Gastrocnemius medialis (tissue), 4 donors: ENCODE measurements around the gene RPP30. TPM values are rescaled to one million over a fixed set of nuclear protein-coding genes. Genes with fewer than 3 reads are reported as not detected.
A peak's percentile ranks its signal among the peaks of the same experiment; 100 is the strongest.

Experiments
- ATAC-seq, 2 donors: fragments of 150-250 bp; one replicate each; pipeline ENCODE4 v1.9.1; 2016
- DNase-seq, 2 donors: peaks; one replicate each; pipeline ENCODE4 v3.0.0-alpha.2; 2019
- H3K27ac ChIP-seq, 4 donors: fragments of 200-600 bp; sonication (generic); 1 replicate in 1 of 4; 2 replicates in 3 of 4; pipeline ENCODE4 v1.5.1; 2016 to 2018; ENCODE audit warnings: mild to moderate bottlenecking in 2 of 4, moderate library complexity in 1 of 4
- H3K27me3 ChIP-seq, 3 donors: fragments of 200-600 bp; sonication (generic) in 2 of 3; 1 replicate in 1 of 3; 2 replicates in 2 of 3; pipeline versions ENCODE4 v1.5.1 to v1.6.0; 2016 to 2019; ENCODE audit warnings: mild to moderate bottlenecking in 1 of 3, moderate library complexity in 1 of 3
- H3K36me3 ChIP-seq, 2 donors: fragments of 200-600 bp; sonication (generic) in 1 of 2; one replicate each; pipeline ENCODE4 v1.5.1; 2017 to 2018
- H3K4me1 ChIP-seq, 2 donors: fragments of 200-600 bp; sonication (generic) in 1 of 2; one replicate each; pipeline ENCODE4 v1.5.1; 2016 to 2017; ENCODE audit warnings: mild to moderate bottlenecking in 2 of 2
- H3K4me3 ChIP-seq, 4 donors: fragments of 200-600 bp; sonication (generic) in 3 of 4; 1 replicate in 1 of 4; 2 replicates in 3 of 4; pipeline ENCODE4 v1.5.1; 2016 to 2019; ENCODE audit warnings: mild to moderate bottlenecking in 2 of 4
- H3K9me3 ChIP-seq, 3 donors: fragments of 200-600 bp; sonication (generic) in 2 of 3; 1 replicate in 1 of 3; 2 replicates in 2 of 3; pipeline ENCODE4 v1.5.1; 2016 to 2019
- POLR2A ChIP-seq, 2 donors: fragments of 450-650 bp; IDR thresholded peaks; one replicate each; pipeline ENCODE4 v1.6.1; 2017; ENCODE audit warnings: antibody characterized with exemption in 2 of 2, mild to moderate bottlenecking in 2 of 2, moderate library complexity in 2 of 2
- in situ Hi-C, 4 donors: fragments of 200-750 bp; cut with MboI; loops; one replicate each; pipeline versions ENCODE4 v1.15.0 to v1.8.0; 2017; ENCODE audit warnings: low sequenced_read_pairs in 4 of 4
- intact Hi-C: fragments of 100-400 bp; cut with DNase I; formaldehyde crosslinking; loops from one replicate; pipeline ENCODE4 v1.15.1; 2023; ENCODE audit warnings: low total_unique reads
- total RNA-seq, 4 donors: library from RNA; depleted of rRNA; stranded (reverse); fragments of >200 nt; gene quantifications; one replicate each; pipeline versions ENCODE4 v1.1.0 to v1.2.3, GENCODE V29; 2016
- TF ChIP-seq, protein P1 (sequence below), 5 experiments: fragments of 450-650 bp in 3 of 5; fragments of 200-600 bp in 2 of 5; sonication (generic) in 2 of 5; IDR thresholded peaks in 4 of 5; conservative IDR thresholded peaks in 1 of 5; 1 replicate in 4 of 5; 2 replicates in 1 of 5; pipeline ENCODE4 v1.5.1; 2016 to 2019; ENCODE audit warnings: antibody characterized with exemption in 5 of 5, mild to moderate bottlenecking in 3 of 5, moderate library complexity in 3 of 5

RPP30 gene
- total RNA-seq, 4 donors from 2014 or later, result 20.4 to 44.9 (median 31.3) TPM

DNA sequence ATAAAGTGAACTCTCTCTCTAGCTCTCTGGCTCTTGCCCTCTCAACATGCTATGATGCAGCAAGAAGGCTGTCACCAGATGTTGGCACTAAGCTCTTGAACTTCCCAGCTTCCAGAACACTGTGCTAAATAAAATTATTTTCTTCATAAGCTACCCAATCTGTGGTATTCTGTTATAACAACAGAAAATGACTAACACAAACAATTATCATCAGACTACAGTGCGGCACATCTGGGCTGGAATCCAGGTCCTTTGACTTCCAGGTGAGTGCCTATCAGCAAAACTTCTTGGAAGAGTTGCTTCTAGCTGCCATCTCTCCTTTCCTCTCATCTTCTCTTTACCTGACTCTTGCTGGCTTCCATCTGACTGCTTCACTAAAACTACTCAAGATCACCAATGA, 34.3 kb upstream of the RPP30 start:
- in situ Hi-C loops, result no loop called here
- intact Hi-C loops, result no loop called here

DNA sequence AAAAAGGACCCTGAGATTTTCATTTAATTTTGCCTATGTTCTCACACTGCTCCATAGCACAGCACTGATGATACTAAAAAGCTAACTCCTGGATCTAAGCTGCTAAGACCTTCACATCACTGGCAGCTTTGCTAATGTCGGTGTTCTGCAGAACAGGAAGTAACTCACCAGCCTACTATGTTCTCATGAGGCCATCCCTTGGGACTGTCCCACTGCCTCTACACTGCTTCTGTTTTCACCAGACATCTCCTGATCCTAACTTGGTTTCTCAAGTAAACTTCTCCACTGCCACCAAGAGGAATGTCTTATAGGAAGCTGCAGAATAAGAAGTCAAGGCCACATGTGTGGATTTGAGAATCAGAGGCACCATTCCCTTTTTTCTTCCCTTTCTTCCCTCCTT, 29.0 kb upstream of the RPP30 start:
- TF ChIP-seq, protein P1, sequence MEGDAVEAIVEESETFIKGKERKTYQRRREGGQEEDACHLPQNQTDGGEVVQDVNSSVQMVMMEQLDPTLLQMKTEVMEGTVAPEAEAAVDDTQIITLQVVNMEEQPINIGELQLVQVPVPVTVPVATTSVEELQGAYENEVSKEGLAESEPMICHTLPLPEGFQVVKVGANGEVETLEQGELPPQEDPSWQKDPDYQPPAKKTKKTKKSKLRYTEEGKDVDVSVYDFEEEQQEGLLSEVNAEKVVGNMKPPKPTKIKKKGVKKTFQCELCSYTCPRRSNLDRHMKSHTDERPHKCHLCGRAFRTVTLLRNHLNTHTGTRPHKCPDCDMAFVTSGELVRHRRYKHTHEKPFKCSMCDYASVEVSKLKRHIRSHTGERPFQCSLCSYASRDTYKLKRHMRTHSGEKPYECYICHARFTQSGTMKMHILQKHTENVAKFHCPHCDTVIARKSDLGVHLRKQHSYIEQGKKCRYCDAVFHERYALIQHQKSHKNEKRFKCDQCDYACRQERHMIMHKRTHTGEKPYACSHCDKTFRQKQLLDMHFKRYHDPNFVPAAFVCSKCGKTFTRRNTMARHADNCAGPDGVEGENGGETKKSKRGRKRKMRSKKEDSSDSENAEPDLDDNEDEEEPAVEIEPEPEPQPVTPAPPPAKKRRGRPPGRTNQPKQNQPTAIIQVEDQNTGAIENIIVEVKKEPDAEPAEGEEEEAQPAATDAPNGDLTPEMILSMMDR (IDR thresholded peaks at IDR 0.05 in 4 of 5, conservative IDR thresholded peaks at IDR 0.05 in 1 of 5), result no peak
- no peak for TF ChIP-seq POLR2A (IDR thresholded peaks at IDR 0.05)
- no peak for ATAC-seq
- H3K27ac ChIP-seq, result no peak overlapping the region
- H3K27me3 ChIP-seq, result no peaks in the 10 kb centered on the region
- intact Hi-C loops, result no loop called here
- no peaks in the 10 kb centered on the region for H3K9me3 ChIP-seq
- H3K4me3 ChIP-seq, result no peak overlapping the region
- H3K4me1 ChIP-seq, result no peaks in the 10 kb centered on the region
- no peaks in the 10 kb centered on the region for H3K36me3 ChIP-seq
- in situ Hi-C loops, result no loop called here
- DNase-seq, result no peak

More for the DNA sequence above, 34.3 kb upstream of the RPP30 start:
- Histone ChIP-seq H3K4me3 (no peak overlapping the region), H3K36me3 (no peaks in the 10 kb centered on the region), H3K27me3 (no peaks in the 10 kb centered on the region), H3K4me1 (no peaks in the 10 kb centered on the region), H3K9me3 (no peaks in the 10 kb centered on the region), H3K27ac (no peak overlapping the region)
- DNase-seq (no peak), ATAC-seq (no peak)
- TF ChIP-seq POLR2A (IDR thresholded peaks at IDR 0.05), result no peak
- TF ChIP-seq, protein P1 (IDR thresholded peaks at IDR 0.05 in 4 of 5, conservative IDR thresholded peaks at IDR 0.05 in 1 of 5), result no peak

DNA sequence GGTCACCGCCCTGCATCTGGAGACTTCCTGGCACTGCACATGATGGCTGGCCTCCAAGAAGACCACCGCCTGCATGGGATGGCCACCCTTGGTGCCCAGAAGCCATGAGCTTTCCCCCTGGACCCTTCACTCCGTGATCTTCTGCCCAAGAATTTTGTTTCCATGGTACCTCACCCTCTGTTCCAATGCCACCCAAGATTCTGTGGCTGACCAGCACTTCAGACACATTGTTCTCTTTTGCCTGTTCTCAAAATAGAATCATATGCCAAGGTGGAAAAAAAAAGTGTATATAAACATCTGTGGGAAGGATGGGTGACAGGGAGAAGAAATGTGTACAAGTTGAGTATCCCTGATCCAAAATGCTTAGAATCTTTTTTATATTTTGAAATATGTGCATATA, 26.0 kb upstream of the RPP30 start:
- no peak overlapping the region for H3K27ac ChIP-seq
- no peaks in the 10 kb centered on the region for H3K27me3 ChIP-seq
- DNase-seq (no peak), ATAC-seq (no peak)
- no peaks in the 10 kb centered on the region for H3K36me3 ChIP-seq
- no peaks in the 10 kb centered on the region for H3K9me3 ChIP-seq
- TF ChIP-seq POLR2A (IDR thresholded peaks at IDR 0.05), result no peak
- TF ChIP-seq, protein P1 (IDR thresholded peaks at IDR 0.05 in 4 of 5, conservative IDR thresholded peaks at IDR 0.05 in 1 of 5), result no peak
- in situ Hi-C loops (no loop called here), intact Hi-C loops (no loop called here)
- H3K4me3 ChIP-seq, result no peak overlapping the region
- H3K4me1 ChIP-seq, result no peaks in the 10 kb centered on the region

DNA sequence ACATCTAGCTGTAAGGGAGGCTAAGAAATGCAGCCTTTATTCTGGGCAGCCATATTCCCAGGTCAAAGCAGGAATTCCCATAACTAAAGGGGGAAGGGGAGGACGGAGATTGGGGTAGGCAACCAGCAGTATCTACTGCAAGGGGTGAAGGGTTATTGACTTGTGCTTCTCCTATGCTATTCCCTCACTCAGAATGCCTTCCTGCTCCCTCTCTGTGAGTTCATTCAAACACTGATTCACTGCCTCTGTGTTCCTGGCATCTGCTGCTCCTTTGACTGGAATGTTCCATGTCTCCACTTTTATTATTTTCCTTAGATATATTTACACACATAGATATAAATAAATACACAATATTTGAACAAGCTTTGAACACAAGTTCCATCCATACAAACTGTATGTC, 25.0 kb upstream of the RPP30 start:
- Histone ChIP-seq H3K27me3 (no peaks in the 10 kb centered on the region), H3K4me1 (no peaks in the 10 kb centered on the region), H3K9me3 (no peaks in the 10 kb centered on the region), H3K4me3 (no peak overlapping the region), H3K36me3 (no peaks in the 10 kb centered on the region), H3K27ac (no peak overlapping the region)
- intact Hi-C loops (no loop called here), in situ Hi-C loops (no loop called here)
- no peak for ATAC-seq
- DNase-seq, result no peak
- no peak for TF ChIP-seq POLR2A (IDR thresholded peaks at IDR 0.05)
- TF ChIP-seq, protein P1 (IDR thresholded peaks at IDR 0.05 in 4 of 5, conservative IDR thresholded peaks at IDR 0.05 in 1 of 5), result no peak

DNA sequence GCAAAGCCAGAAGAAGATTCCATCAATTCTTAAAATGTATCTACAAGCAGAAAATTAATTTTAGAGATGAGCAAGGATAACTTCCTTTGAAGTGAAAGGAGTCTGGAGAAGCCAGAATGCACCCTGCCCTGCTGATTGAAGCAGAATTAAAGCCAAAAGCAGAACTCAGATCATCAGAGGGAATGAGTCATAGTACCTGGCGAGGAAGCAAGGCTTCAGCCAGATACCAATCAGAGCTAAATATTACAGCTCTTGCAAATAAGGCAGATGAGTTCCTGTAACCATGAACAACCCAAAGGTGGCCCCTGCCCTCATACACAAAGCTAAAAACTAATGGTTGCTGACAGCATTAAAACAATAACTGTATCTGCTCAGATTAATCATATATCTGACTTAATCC, 24.3 kb upstream of the RPP30 start:
- DNase-seq, result no peak
- Histone ChIP-seq H3K27me3 (no peaks in the 10 kb centered on the region), H3K4me1 (no peaks in the 10 kb centered on the region), H3K36me3 (no peaks in the 10 kb centered on the region), H3K4me3 (no peak overlapping the region), H3K27ac (no peak overlapping the region), H3K9me3 (no peaks in the 10 kb centered on the region)
- in situ Hi-C loops (no loop called here), intact Hi-C loops (no loop called here)
- TF ChIP-seq POLR2A (IDR thresholded peaks at IDR 0.05), result no peak
- TF ChIP-seq, protein P1 (IDR thresholded peaks at IDR 0.05 in 4 of 5, conservative IDR thresholded peaks at IDR 0.05 in 1 of 5), result no peak
- peak; percentile 49 to 63 for ATAC-seq
